BJ (cell line): ENCODE measurements around the gene ST3GAL4. TPM values are rescaled to one million over a fixed set of nuclear protein-coding genes. Genes with fewer than 3 reads are reported as not detected.

ENCODE experiments used
- CTCF ChIA-PET: fragments of 350-600 bp; formaldehyde crosslinking; extraction: SDS; loops from one replicate; lab custom pipeline; 2021; ENCODE audit warnings: antibody characterized with exemption, inconsistent platforms; lab: Yijun Ruan, JAX
- POLR2A ChIA-PET: fragments of 300-600 bp; sonication (Branson Sonifier 250); formaldehyde crosslinking; extraction: SDS; loops from one replicate; lab custom pipeline; 2021; ENCODE audit warnings: antibody characterized with exemption; lab: Charles Lee
- DNase-seq: peaks from one replicate; pipeline ENCODE4 v3.0.0-alpha.2; 2011; ENCODE audit warnings: low read depth
- H3K27me3 ChIP-seq: 2 replicates; pipeline ENCODE4 v1.6.0; 2011; ENCODE audit warnings: low read length; ENCODE audit not compliant: control insufficient read depth, insufficient read depth
- H3K36me3 ChIP-seq: 2 replicates; pipeline ENCODE4 v1.5.1; 2011; ENCODE audit warnings: low read length; ENCODE audit not compliant: control insufficient read depth, insufficient read depth
- H3K4me3 ChIP-seq: 2 replicates; pipeline ENCODE4 v1.5.1; 2011; ENCODE audit warnings: low read depth, mild to moderate bottlenecking, control low read depth, low read length
- polyA plus RNA-seq: library from polyadenylated mRNA; depleted of rRNA; stranded (reverse); fragments of >200 nt; gene quantifications from 2 replicates; pipeline ENCODE4 v1.2.3, GENCODE V29; 2011
- TF ChIP-seq, protein P1 (sequence below): IDR thresholded peaks from 2 replicates; pipeline ENCODE4 v1.5.1; 2011; ENCODE audit warnings: low read depth, mild to moderate bottlenecking, control low read depth, inconsistent platforms, low read length, moderate library complexity; ENCODE audit not compliant: insufficient read depth

Gene ST3GAL4
- polyA plus RNA-seq, 1 experiment: 31.8 TPM

DNA sequence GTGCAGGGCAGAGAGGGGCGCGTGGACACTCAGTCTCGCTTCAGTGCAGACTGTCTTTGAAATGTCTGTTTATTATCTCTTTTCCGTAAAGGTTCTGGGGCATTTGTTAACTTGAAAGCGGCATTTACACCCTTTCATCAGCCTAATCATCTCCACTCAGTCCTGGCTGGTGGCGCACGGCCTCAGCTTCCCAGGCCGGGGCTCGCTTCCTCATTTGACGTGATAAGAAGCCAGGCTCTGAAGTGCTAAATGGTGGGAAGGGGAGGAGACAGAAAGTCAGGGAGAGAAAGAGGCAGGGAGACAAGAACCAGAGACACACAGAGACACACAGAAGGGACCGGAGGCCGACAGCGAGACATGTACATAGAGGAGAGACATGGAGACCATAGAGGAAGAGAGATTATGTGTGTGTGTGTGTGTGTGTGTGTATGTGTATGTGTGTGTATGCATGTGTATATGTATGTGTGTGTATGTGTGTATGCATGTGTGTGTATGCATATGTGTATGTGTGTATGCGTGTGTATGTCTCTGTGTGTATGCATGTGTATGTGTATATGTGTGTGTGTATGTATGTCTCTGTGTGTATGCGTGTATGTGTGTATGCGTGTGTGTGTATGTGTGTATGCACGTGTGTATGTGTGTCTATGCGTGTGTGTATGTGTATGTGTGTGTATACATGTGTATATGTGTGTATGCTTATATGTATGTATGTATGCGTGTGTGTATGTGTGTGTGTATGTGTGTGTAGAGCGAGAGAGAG lies 101.5 kb downstream of the ST3GAL4 start:
- TF ChIP-seq, protein P1, sequence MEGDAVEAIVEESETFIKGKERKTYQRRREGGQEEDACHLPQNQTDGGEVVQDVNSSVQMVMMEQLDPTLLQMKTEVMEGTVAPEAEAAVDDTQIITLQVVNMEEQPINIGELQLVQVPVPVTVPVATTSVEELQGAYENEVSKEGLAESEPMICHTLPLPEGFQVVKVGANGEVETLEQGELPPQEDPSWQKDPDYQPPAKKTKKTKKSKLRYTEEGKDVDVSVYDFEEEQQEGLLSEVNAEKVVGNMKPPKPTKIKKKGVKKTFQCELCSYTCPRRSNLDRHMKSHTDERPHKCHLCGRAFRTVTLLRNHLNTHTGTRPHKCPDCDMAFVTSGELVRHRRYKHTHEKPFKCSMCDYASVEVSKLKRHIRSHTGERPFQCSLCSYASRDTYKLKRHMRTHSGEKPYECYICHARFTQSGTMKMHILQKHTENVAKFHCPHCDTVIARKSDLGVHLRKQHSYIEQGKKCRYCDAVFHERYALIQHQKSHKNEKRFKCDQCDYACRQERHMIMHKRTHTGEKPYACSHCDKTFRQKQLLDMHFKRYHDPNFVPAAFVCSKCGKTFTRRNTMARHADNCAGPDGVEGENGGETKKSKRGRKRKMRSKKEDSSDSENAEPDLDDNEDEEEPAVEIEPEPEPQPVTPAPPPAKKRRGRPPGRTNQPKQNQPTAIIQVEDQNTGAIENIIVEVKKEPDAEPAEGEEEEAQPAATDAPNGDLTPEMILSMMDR: no peak
- DNase-seq: no peak
- Histone ChIP-seq H3K4me3 (no peak overlapping the region), H3K27me3 (no peaks in the 10 kb centered on the region), H3K36me3 (no peaks in the 10 kb centered on the region; the same call in 1 of the 2 replicates)
- ChIA-PET POLR2A (no interaction called here), CTCF (no interaction called here)

DNA sequence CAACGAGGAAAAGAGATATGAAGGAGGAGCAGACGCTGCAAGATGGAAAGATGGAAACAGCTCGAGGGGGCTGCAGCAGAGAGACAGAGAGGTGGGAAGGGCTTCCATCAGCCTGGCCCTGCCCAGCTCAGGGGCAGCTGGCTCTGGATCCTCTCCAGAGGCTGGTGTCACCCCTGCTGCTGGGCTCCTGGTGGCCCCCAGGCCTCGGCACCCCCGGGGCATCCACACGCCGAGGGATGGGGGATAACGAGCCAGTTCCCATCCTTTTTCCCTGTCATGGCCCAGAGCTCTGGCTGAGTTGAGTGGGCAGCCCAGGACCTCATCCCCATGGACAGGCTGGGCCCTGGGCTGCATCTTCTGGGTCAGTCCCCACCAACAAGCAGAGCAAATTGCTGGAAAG lies 102.3 kb downstream of the ST3GAL4 start:
- POLR2A ChIA-PET: no interaction called here
- Histone ChIP-seq H3K4me3 (no peak overlapping the region), H3K36me3 (no peaks in the 10 kb centered on the region; the same call in none of the 2 replicates), H3K27me3 (no peaks in the 10 kb centered on the region)
- CTCF ChIA-PET: no interaction called here
- DNase-seq: no peak
- TF ChIP-seq, protein P1: no peak

DNA sequence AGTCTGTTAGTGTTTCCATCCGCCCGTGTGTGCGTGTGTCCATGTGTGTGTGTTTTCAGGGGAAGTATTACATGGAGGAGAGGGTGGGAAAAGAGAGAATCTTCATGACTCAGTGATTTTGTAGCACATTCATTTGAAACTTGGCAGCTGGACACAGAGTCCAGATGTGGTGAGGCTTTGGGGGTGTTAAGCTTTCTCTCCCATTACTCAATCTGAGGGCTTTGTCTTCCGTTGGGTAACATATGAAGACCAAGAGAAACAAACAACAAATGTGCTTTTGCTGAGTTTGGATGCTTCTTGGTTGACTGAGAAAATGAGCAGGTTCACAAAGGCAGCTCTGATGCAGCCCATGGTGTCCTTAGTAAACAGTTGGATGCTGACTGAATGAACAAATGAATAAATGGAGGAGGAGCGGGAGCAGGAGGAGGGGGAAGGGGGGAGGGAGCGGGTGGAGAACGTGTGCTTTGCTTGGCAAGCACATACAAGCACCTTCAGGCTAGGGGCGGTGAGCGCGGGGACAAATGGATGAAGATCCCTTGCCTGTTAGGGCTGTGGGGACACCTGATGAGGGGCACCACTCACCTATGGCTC lies 104.3 kb downstream of the ST3GAL4 start:
- CTCF ChIA-PET: interaction anchor here (1.4 to 1.8 kb wide), 2 partner anchors 19 to 21 kb away, joined by 6 to 10 read pairs; no protein-coding TSS in a partner anchor

DNA sequence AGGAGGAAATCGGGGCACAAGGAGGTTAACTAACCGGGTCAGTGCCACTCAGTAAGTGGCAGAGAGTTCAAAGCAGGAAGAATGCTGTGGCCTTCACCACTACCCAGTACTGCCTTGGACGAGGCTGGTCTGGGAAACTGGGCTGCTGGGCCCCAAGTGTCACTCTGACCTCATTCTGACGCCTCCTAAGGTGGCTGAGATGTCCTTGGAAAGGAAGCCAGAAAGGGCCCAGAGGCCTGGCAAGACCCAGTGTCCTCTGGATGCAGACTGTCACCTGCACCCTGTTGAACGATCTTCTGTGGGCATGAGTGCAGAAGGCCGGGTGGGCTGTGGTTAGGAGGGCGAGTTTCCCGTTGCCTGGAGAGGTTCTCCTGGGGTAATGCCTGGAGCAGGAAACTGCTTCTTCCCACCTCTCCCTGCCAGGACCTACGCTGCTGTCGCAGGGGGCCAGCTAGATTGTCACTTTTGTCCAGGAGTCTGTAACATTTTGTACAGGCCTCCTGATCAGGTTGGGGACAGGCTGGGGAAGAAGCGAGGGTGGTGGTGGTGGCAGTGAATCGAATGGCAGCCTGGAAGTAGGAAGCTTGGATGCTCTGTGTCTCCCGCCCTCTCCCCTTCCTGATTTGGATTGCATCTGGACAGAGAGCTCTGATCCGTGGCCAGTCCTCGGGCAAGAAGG lies 105.1 kb downstream of the ST3GAL4 start:
- ChIA-PET POLR2A (no interaction called here), CTCF (no interaction called here)
- H3K36me3 ChIP-seq: no peaks in the 10 kb centered on the region; the same call in 1 of the 2 replicates
- TF ChIP-seq, protein P1: no peak
- no peak overlapping the region for H3K4me3 ChIP-seq
- no peak for DNase-seq
- H3K27me3 ChIP-seq: no peaks in the 10 kb centered on the region

More for the DNA sequence above, 104.3 kb downstream of the ST3GAL4 start:
- POLR2A ChIA-PET: no interaction called here
- Histone ChIP-seq H3K4me3 (no peak overlapping the region), H3K36me3 (no peaks in the 10 kb centered on the region; the same call in none of the 2 replicates), H3K27me3 (no peaks in the 10 kb centered on the region)
- TF ChIP-seq, protein P1: no peak
- peak; percentile 63 for DNase-seq

DNA sequence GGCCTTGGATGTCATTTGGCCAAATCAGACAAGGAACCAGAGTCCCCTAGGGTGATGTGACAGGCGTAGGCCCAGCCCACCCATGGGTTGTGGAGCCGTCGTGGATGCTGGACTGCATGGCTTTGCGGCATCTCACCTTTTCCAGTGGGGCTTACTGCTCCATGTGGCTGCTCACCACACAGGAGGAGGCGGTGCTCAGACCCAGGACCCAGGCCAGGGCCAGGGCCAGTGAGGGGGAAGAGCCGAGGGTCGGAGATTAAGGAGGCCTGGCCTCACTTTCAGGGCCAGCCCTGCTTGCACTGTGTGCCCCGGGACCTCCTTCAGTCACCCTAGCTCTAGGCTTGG lies 105.6 kb downstream of the ST3GAL4 start:
- no peaks in the 10 kb centered on the region; the same call in 1 of the 2 replicates for H3K36me3 ChIP-seq
- DNase-seq: no peak
- TF ChIP-seq, protein P1: no peak
- H3K4me3 ChIP-seq: no peak overlapping the region
- ChIA-PET CTCF (no interaction called here), POLR2A (no interaction called here)
- no peaks in the 10 kb centered on the region for H3K27me3 ChIP-seq
